ENCODE measurements around the gene CDCA7. TPM values are rescaled to one million over a fixed set of nuclear protein-coding genes. Genes with fewer than 3 reads are reported as not detected.

The CDCA7 gene
- polyA plus RNA-seq, 1 of the 3 experiments (the other 2 are of a cell fraction) = 19.1 TPM

DNA sequence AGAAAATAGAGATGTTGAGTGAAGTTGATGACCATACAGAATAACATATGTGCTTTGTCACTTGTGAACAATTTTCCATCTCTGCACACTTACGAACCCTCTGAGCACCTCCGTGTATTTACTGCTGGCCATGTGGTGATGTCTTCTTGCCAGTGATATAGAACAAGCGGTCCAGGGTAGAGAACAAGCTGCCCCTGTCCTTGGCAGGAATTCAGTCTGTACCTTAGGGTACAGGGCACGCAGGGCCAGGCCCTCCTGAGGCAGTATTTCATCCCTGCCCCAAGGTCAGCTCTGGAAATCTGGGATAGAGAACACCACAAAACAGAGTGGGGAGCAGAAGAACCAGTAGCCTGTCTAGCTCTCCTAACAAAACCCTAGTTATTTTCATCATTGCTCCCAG is 44.6 kb downstream of the CDCA7 start:
- no peaks in the 10 kb centered on the region for H3F3A ChIP-seq (replicated peaks; ENCODE audit: insufficient read depth)
- no peak for DNase-seq
- H3K9me2 ChIP-seq = no peaks in the 10 kb centered on the region
- H3K27ac ChIP-seq (ENCODE audit: low read depth in 2 of 2, low read length in 1 of 2) = no peak overlapping the region
- ChIA-PET POLR2A (no interaction called here), CTCF (interaction anchor here (1.3 to 6.5 kb wide), 5 partner anchors 10 to 943 kb away, joined by 3 to 103 read pairs (median 5); no protein-coding TSS in a partner anchor)
- WGBS (ENCODE audit: low lambda C conversion rate) = 88% methylated on average over 3 of the region's 4 CpGs
- H3K27me3 ChIP-seq (ENCODE audit: insufficient read depth) = peaks cover 44% of the 10 kb centered on the region
- H2AFZ ChIP-seq (ENCODE audit: low read depth) = no peak overlapping the region
- peaks cover 0 to 7% of the 10 kb centered on the region in 2 experiments; a peak in 1 of 4 replicates for H3K4me1 ChIP-seq (ENCODE audit: control insufficient read depth in 1 of 2, insufficient read depth in 2 of 2, low read depth in 1 of 2, low read length in 1 of 2)
- TF ChIP-seq NFIC (IDR thresholded peaks at IDR 0.05; ENCODE audit: borderline replicate concordance) (no peak), RAD21 (IDR thresholded peaks at IDR 0.05; ENCODE audit: low read length) (no peak), TAF1 (IDR thresholded peaks at IDR 0.05; ENCODE audit: borderline replicate concordance, low read depth, low read length) (no peak), GABPA (IDR thresholded peaks at IDR 0.05; ENCODE audit: low read depth) (no peak), ELF1 (IDR thresholded peaks at IDR 0.05) (no peak), TEAD4 (IDR thresholded peaks at IDR 0.05; ENCODE audit: borderline replicate concordance, insufficient read depth) (no peak), ZBTB33 (IDR thresholded peaks at IDR 0.05; ENCODE audit: borderline replicate concordance, low read depth) (no peak), CHD2 (IDR thresholded peaks at IDR 0.05; ENCODE audit: low read length, partially characterized antibody) (no peak), YY1 (IDR thresholded peaks at IDR 0.05; ENCODE audit: low read depth) (no peak)
- TF ChIP-seq, protein P1, sequence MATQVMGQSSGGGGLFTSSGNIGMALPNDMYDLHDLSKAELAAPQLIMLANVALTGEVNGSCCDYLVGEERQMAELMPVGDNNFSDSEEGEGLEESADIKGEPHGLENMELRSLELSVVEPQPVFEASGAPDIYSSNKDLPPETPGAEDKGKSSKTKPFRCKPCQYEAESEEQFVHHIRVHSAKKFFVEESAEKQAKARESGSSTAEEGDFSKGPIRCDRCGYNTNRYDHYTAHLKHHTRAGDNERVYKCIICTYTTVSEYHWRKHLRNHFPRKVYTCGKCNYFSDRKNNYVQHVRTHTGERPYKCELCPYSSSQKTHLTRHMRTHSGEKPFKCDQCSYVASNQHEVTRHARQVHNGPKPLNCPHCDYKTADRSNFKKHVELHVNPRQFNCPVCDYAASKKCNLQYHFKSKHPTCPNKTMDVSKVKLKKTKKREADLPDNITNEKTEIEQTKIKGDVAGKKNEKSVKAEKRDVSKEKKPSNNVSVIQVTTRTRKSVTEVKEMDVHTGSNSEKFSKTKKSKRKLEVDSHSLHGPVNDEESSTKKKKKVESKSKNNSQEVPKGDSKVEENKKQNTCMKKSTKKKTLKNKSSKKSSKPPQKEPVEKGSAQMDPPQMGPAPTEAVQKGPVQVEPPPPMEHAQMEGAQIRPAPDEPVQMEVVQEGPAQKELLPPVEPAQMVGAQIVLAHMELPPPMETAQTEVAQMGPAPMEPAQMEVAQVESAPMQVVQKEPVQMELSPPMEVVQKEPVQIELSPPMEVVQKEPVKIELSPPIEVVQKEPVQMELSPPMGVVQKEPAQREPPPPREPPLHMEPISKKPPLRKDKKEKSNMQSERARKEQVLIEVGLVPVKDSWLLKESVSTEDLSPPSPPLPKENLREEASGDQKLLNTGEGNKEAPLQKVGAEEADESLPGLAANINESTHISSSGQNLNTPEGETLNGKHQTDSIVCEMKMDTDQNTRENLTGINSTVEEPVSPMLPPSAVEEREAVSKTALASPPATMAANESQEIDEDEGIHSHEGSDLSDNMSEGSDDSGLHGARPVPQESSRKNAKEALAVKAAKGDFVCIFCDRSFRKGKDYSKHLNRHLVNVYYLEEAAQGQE (IDR thresholded peaks at IDR 0.05; ENCODE audit: low read depth, low read length) = no peak
- H3K4me2 ChIP-seq = no peak overlapping the region
- H3K79me2 ChIP-seq (ENCODE audit: insufficient read depth) = no peaks in the 10 kb centered on the region
- no peaks in the 10 kb centered on the region for H3K36me3 ChIP-seq (replicated peaks in 1 of 2; ENCODE audit: control insufficient read depth in 1 of 2, insufficient read depth in 2 of 2, low read length in 1 of 2)
- no peak overlapping the region for H3K4me3 ChIP-seq (ENCODE audit: low read depth in 2 of 2, low read length in 1 of 2)
- H4K20me1 ChIP-seq (ENCODE audit: insufficient read depth) = no peaks in the 10 kb centered on the region
- H3K9ac ChIP-seq = no peak overlapping the region
- no peaks in the 10 kb centered on the region for H3K9me3 ChIP-seq

- Histone ChIP-seq H3K9ac (no peak overlapping the region), H3K27me3 (ENCODE audit: insufficient read depth) (peaks cover 35% of the 10 kb centered on the region), H4K20me1 (ENCODE audit: insufficient read depth) (no peaks in the 10 kb centered on the region), H3K36me3 (replicated peaks in 1 of 2; ENCODE audit: control insufficient read depth in 1 of 2, insufficient read depth in 2 of 2, low read length in 1 of 2) (no peaks in the 10 kb centered on the region), H3K9me2 (no peaks in the 10 kb centered on the region), H3K4me3 (ENCODE audit: low read depth in 2 of 2, low read length in 1 of 2) (no peak overlapping the region), H3K27ac (ENCODE audit: low read depth in 2 of 2, low read length in 1 of 2) (no peak overlapping the region), H3F3A (replicated peaks; ENCODE audit: insufficient read depth) (no peaks in the 10 kb centered on the region), H3K9me3 (no peaks in the 10 kb centered on the region), H3K4me1 (ENCODE audit: control insufficient read depth in 1 of 2, insufficient read depth in 2 of 2, low read depth in 1 of 2, low read length in 1 of 2) (peaks cover 0 to 7% of the 10 kb centered on the region in 2 experiments; a peak in 1 of 4 replicates), H2AFZ (ENCODE audit: low read depth) (no peak overlapping the region), H3K4me2 (no peak overlapping the region), H3K79me2 (ENCODE audit: insufficient read depth) (no peaks in the 10 kb centered on the region)
- TF ChIP-seq, protein P2, sequence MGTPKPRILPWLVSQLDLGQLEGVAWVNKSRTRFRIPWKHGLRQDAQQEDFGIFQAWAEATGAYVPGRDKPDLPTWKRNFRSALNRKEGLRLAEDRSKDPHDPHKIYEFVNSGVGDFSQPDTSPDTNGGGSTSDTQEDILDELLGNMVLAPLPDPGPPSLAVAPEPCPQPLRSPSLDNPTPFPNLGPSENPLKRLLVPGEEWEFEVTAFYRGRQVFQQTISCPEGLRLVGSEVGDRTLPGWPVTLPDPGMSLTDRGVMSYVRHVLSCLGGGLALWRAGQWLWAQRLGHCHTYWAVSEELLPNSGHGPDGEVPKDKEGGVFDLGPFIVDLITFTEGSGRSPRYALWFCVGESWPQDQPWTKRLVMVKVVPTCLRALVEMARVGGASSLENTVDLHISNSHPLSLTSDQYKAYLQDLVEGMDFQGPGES (IDR thresholded peaks at IDR 0.05; ENCODE audit: low read depth, low read length) = no peak
- TF ChIP-seq, protein P3, sequence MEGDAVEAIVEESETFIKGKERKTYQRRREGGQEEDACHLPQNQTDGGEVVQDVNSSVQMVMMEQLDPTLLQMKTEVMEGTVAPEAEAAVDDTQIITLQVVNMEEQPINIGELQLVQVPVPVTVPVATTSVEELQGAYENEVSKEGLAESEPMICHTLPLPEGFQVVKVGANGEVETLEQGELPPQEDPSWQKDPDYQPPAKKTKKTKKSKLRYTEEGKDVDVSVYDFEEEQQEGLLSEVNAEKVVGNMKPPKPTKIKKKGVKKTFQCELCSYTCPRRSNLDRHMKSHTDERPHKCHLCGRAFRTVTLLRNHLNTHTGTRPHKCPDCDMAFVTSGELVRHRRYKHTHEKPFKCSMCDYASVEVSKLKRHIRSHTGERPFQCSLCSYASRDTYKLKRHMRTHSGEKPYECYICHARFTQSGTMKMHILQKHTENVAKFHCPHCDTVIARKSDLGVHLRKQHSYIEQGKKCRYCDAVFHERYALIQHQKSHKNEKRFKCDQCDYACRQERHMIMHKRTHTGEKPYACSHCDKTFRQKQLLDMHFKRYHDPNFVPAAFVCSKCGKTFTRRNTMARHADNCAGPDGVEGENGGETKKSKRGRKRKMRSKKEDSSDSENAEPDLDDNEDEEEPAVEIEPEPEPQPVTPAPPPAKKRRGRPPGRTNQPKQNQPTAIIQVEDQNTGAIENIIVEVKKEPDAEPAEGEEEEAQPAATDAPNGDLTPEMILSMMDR (IDR thresholded peaks at IDR 0.05) = peak; percentile 43
- TF ChIP-seq, protein P4, sequence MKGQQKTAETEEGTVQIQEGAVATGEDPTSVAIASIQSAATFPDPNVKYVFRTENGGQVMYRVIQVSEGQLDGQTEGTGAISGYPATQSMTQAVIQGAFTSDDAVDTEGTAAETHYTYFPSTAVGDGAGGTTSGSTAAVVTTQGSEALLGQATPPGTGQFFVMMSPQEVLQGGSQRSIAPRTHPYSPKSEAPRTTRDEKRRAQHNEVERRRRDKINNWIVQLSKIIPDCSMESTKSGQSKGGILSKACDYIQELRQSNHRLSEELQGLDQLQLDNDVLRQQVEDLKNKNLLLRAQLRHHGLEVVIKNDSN (IDR thresholded peaks at IDR 0.05; ENCODE audit: borderline replicate concordance, low read depth) = no peak
- no peak for TF ChIP-seq MEF2A (IDR thresholded peaks at IDR 0.05; ENCODE audit: borderline replicate concordance, low read depth)
- TF ChIP-seq, protein P5, sequence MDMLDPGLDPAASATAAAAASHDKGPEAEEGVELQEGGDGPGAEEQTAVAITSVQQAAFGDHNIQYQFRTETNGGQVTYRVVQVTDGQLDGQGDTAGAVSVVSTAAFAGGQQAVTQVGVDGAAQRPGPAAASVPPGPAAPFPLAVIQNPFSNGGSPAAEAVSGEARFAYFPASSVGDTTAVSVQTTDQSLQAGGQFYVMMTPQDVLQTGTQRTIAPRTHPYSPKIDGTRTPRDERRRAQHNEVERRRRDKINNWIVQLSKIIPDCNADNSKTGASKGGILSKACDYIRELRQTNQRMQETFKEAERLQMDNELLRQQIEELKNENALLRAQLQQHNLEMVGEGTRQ (IDR thresholded peaks at IDR 0.05; ENCODE audit: borderline replicate concordance, low read depth, low read length) = no peak
- TF ChIP-seq NRF1 (IDR thresholded peaks at IDR 0.05; ENCODE audit: low read depth, low read length) = no peak
- TF ChIP-seq RAD21 (IDR thresholded peaks at IDR 0.05; ENCODE audit: low read length) = peak; percentile 25; the same call in 1 of the 2 replicates
- ChIA-PET POLR2A (no interaction called here), CTCF (interaction anchor here (0.7 to 6.5 kb wide), 14 partner anchors 11 to 949 kb away, joined by 3 to 103 read pairs (median 4); no protein-coding TSS in a partner anchor)
- peak; percentile 34 for DNase-seq
- 34% methylated on average over 4 of the region's 4 CpGs for WGBS (ENCODE audit: low lambda C conversion rate)
Observed at GRCh38 chr2:173400760-173401159, 46.1 kb downstream of the CDCA7 start.
